Omental fat pad (tissue), 4 donors: ENCODE measurements around the gene XCR1. TPM values are rescaled to one million over a fixed set of nuclear protein-coding genes. Genes with fewer than 3 reads are reported as not detected.

ENCODE experiments used
- ATAC-seq: fragments of 150-250 bp; one replicate; pipeline ENCODE4 v1.9.1; 2016; ENCODE audit warnings: mild to moderate bottlenecking, moderate library complexity; ENCODE audit not compliant: low FRiP score
- DNase-seq: peaks from one replicate; pipeline ENCODE4 v3.0.0-alpha.2; 2019; ENCODE audit warnings: low spot score
- total RNA-seq, 4 donors: library from RNA; depleted of rRNA; stranded (reverse); fragments of >200 nt; gene quantifications; one replicate each; pipeline ENCODE4 v1.1.0, GENCODE V29; 2016
- TF ChIP-seq, protein P1 (sequence below), 3 donors: fragments of 450-650 bp; IDR thresholded peaks; one replicate each; pipeline ENCODE4 v1.5.1; 2016 to 2017; ENCODE audit warnings: antibody characterized with exemption in 3 of 3, mild to moderate bottlenecking in 3 of 3, moderate library complexity in 2 of 3

Gene XCR1
- total RNA-seq, 4 donors from 2014 or later = 0.06 to 0.12 (median 0.09) TPM; not detected in 1

DNA sequence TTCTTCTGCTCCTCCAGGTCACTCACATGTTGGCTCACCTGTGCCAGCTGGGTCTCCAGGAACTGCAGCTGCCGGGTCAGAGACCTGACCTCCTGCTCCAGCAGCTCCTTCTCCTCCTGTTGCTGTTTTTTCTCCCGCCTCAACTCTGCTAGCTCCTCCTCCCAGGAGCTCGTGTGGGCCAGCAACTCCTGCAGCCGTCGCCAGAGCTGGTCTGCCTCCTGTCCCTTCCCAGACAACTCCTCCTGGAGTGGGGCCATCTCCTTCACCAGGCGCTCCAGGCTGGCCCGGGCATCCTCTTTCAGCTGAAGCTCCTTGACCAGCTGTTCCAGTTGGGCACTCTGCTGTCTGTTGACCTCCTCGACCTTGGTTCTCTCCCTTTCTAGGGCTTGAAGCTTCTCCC, 59.6 kb downstream of the XCR1 start:
- TF ChIP-seq, protein P1, sequence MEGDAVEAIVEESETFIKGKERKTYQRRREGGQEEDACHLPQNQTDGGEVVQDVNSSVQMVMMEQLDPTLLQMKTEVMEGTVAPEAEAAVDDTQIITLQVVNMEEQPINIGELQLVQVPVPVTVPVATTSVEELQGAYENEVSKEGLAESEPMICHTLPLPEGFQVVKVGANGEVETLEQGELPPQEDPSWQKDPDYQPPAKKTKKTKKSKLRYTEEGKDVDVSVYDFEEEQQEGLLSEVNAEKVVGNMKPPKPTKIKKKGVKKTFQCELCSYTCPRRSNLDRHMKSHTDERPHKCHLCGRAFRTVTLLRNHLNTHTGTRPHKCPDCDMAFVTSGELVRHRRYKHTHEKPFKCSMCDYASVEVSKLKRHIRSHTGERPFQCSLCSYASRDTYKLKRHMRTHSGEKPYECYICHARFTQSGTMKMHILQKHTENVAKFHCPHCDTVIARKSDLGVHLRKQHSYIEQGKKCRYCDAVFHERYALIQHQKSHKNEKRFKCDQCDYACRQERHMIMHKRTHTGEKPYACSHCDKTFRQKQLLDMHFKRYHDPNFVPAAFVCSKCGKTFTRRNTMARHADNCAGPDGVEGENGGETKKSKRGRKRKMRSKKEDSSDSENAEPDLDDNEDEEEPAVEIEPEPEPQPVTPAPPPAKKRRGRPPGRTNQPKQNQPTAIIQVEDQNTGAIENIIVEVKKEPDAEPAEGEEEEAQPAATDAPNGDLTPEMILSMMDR (IDR thresholded peaks at IDR 0.05) = no peak
- ATAC-seq = no peak
- no peak for DNase-seq

Other genes starting within 250 kb of the XCR1 start
- gene SLC6A20, start 230.9 kb downstream of the XCR1 start, total RNA-seq = under 1 TPM in 3 of 4 donors, not detected in 1; 0.09 to 0.72 (median 0.38) TPM
- 10 to 100 TPM; 14.7 to 20.1 (median 16.1) TPM for gene LZTFL1, start 185.4 kb downstream of the XCR1 start, total RNA-seq
- under 1 TPM in 1 of 4 donors, not detected in 3; 0.24 TPM for gene CCR9, start 140.9 kb downstream of the XCR1 start, total RNA-seq
- 10 to 100 TPM in 1 of 4 donors, 1 to 10 TPM in 3; 2.5 to 14.7 (median 2.7) TPM for gene CXCR6, start 84.0 kb downstream of the XCR1 start, total RNA-seq
- gene FYCO1, start 31.7 kb downstream of the XCR1 start, total RNA-seq = 10 to 100 TPM; 44.7 to 51.4 (median 47.3) TPM
- gene CCR1, start 180.8 kb upstream of the XCR1 start, total RNA-seq = 10 to 100 TPM; 12.9 to 88.6 (median 25.1) TPM
- under 1 TPM in 1 of 4 donors, not detected in 3; 0.37 TPM for gene CCR3, start 215.0 kb upstream of the XCR1 start, total RNA-seq